WTC11 (cell line): ENCODE measurements around the gene GLB1L2. TPM values are rescaled to one million over a fixed set of nuclear protein-coding genes. Genes with fewer than 3 reads are reported as not detected.

Experiments used
- ATAC-seq: fragments of 200-7000 bp; cut with Tn5 transposase; 2 replicates; pipeline ENCODE4 v1.10.0; 2021; ENCODE audit warnings: mild to moderate bottlenecking, moderate library complexity
- CTCF ChIA-PET: fragments of 300-600 bp; sonication (Branson Sonifier 250); formaldehyde crosslinking; loops from one replicate; lab custom pipeline; 2021; ENCODE audit warnings: antibody characterized with exemption; lab: Charles Lee
- POLR2A ChIA-PET: fragments of 350-600 bp; sonication (Branson Sonifier 250); formaldehyde crosslinking; loops from one replicate; lab custom pipeline; 2021; ENCODE audit warnings: antibody characterized with exemption; lab: Charles Lee
- DNase-seq: peaks from one replicate; pipeline ENCODE4 v3.0.0; 2021; ENCODE audit warnings: low spot score
- H3K27ac Mint-ChIP-seq: 2 replicates; pipeline ENCODE4 v1.8.0; 2021; ENCODE audit warnings: mixed read lengths
- H3K27me3 Mint-ChIP-seq: 2 replicates; pipeline ENCODE4 v1.8.0; 2021; ENCODE audit warnings: low read depth, mild to moderate bottlenecking, moderate library complexity, mixed read lengths
- H3K36me3 Mint-ChIP-seq: 2 replicates; pipeline ENCODE4 v1.8.0; 2021; ENCODE audit warnings: mixed read lengths
- H3K4me1 Mint-ChIP-seq: 2 replicates; pipeline ENCODE4 v1.8.0; 2022; ENCODE audit warnings: mixed read lengths
- H3K4me3 Mint-ChIP-seq: 2 replicates; pipeline ENCODE4 v1.8.0; 2021; ENCODE audit warnings: mild to moderate bottlenecking, moderate library complexity, mixed read lengths
- H3K9me3 Mint-ChIP-seq: 2 replicates; pipeline ENCODE4 v1.8.0; 2021; ENCODE audit warnings: mixed read lengths
- ARID4B ChIP-seq: sonication (generic); formaldehyde crosslinking; IDR thresholded peaks from 2 replicates; pipeline ENCODE4 v1.8.0; 2023; ENCODE audit warnings: missing genetic modification reagents, mild to moderate bottlenecking, borderline replicate concordance
- ATF1 ChIP-seq: sonication (generic); formaldehyde crosslinking; IDR thresholded peaks from 2 replicates; pipeline ENCODE4 v1.8.1; 2023; ENCODE audit warnings: mild to moderate bottlenecking, moderate library complexity, missing genetic modification reagents
- E2F1 ChIP-seq: sonication (generic); formaldehyde crosslinking; IDR thresholded peaks from 2 replicates; pipeline ENCODE4 v1.8.0; 2022; ENCODE audit warnings: mild to moderate bottlenecking, missing genetic modification reagents
- ESRRA ChIP-seq: sonication (generic); formaldehyde crosslinking; IDR thresholded peaks from 2 replicates; pipeline ENCODE4 v1.8.1; 2022; ENCODE audit warnings: mild to moderate bottlenecking, missing genetic modification reagents, borderline replicate concordance
- FOXJ3 ChIP-seq: sonication (generic); formaldehyde crosslinking; IDR thresholded peaks from 2 replicates; pipeline ENCODE4 v1.9.0; 2021; ENCODE audit warnings: missing genetic modification reagents, mild to moderate bottlenecking, borderline replicate concordance
- IRF2 ChIP-seq: sonication (generic); formaldehyde crosslinking; IDR thresholded peaks from 2 replicates; pipeline ENCODE4 v1.8.0; 2022; ENCODE audit warnings: low read depth, missing genetic modification reagents, borderline replicate concordance
- JAZF1 ChIP-seq: fragments of 250-450 bp; sonication (Bioruptor Pico); IDR thresholded peaks from 2 replicates; pipeline ENCODE4 v1.9.0; 2021; ENCODE audit warnings: moderate library complexity, mild to moderate bottlenecking, inconsistent platforms
- SOX15 ChIP-seq: fragments of 250-450 bp; sonication (Bioruptor Pico); IDR thresholded peaks from 2 replicates; pipeline ENCODE4 v1.9.0; 2021; ENCODE audit warnings: mild to moderate bottlenecking
- TP53 ChIP-seq: sonication (generic); formaldehyde crosslinking; IDR thresholded peaks from 2 replicates; pipeline ENCODE4 v1.8.1; 2023; ENCODE audit warnings: mild to moderate bottlenecking, missing genetic modification reagents
- ZNF121 ChIP-seq: sonication (generic); formaldehyde crosslinking; IDR thresholded peaks from 2 replicates; pipeline ENCODE4 v1.8.0; 2023; ENCODE audit warnings: missing genetic modification reagents
- ZNF317 ChIP-seq: sonication (generic); formaldehyde crosslinking; IDR thresholded peaks from 2 replicates; pipeline ENCODE4 v1.8.1; 2023; ENCODE audit warnings: low read depth, mild to moderate bottlenecking, moderate library complexity, missing genetic modification reagents, borderline replicate concordance
- ZNF423 ChIP-seq: fragments of 250-450 bp; sonication (Bioruptor Pico); IDR thresholded peaks from 2 replicates; pipeline ENCODE4 v2.1.2; 2022; ENCODE audit warnings: mild to moderate bottlenecking, moderate library complexity
- ZNF532 ChIP-seq: fragments of 250-450 bp; sonication (Bioruptor Pico); IDR thresholded peaks from 2 replicates; pipeline ENCODE4 v1.9.0; 2021; ENCODE audit warnings: mild to moderate bottlenecking, borderline replicate concordance
- total RNA-seq: library from RNA; stranded (reverse); gene quantifications from 3 replicates; pipeline ENCODE4 v1.2.3, GENCODE V29; 2021
- TF ChIP-seq, protein P1 (sequence below): sonication (generic); formaldehyde crosslinking; IDR thresholded peaks from 2 replicates; pipeline ENCODE4 v1.8.0; 2023; ENCODE audit warnings: missing genetic modification reagents
- TF ChIP-seq, protein P2 (sequence below): sonication (generic); formaldehyde crosslinking; conservative IDR thresholded peaks from 2 replicates; pipeline ENCODE4 v1.8.1; 2023; ENCODE audit warnings: mild to moderate bottlenecking, low read depth, missing genetic modification reagents, moderate library complexity
- TF ChIP-seq, protein P3 (sequence below): fragments of 200-600 bp; IDR thresholded peaks from 2 replicates; pipeline ENCODE4 v1.8.0; 2022; ENCODE audit warnings: antibody characterized with exemption
- TF ChIP-seq, protein P4 (sequence below): fragments of 250-450 bp; sonication (Bioruptor Pico); IDR thresholded peaks from 2 replicates; pipeline ENCODE4 v2.1.2; 2022; ENCODE audit warnings: mild to moderate bottlenecking, moderate library complexity

GLB1L2 gene
- total RNA-seq, 1 experiment from 2014 or later, result 6.0 TPM

- TF ChIP-seq, protein P1, sequence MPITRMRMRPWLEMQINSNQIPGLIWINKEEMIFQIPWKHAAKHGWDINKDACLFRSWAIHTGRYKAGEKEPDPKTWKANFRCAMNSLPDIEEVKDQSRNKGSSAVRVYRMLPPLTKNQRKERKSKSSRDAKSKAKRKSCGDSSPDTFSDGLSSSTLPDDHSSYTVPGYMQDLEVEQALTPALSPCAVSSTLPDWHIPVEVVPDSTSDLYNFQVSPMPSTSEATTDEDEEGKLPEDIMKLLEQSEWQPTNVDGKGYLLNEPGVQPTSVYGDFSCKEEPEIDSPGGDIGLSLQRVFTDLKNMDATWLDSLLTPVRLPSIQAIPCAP (CRISPR knock-in tag), result no peak
- TF ChIP-seq E2F1 (no peak), ZNF121 (CRISPR knock-in tag) (no peak), FOXJ3 (CRISPR knock-in tag) (no peak)
- TF ChIP-seq, protein P2, sequence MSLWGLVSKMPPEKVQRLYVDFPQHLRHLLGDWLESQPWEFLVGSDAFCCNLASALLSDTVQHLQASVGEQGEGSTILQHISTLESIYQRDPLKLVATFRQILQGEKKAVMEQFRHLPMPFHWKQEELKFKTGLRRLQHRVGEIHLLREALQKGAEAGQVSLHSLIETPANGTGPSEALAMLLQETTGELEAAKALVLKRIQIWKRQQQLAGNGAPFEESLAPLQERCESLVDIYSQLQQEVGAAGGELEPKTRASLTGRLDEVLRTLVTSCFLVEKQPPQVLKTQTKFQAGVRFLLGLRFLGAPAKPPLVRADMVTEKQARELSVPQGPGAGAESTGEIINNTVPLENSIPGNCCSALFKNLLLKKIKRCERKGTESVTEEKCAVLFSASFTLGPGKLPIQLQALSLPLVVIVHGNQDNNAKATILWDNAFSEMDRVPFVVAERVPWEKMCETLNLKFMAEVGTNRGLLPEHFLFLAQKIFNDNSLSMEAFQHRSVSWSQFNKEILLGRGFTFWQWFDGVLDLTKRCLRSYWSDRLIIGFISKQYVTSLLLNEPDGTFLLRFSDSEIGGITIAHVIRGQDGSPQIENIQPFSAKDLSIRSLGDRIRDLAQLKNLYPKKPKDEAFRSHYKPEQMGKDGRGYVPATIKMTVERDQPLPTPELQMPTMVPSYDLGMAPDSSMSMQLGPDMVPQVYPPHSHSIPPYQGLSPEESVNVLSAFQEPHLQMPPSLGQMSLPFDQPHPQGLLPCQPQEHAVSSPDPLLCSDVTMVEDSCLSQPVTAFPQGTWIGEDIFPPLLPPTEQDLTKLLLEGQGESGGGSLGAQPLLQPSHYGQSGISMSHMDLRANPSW (CRISPR knock-in tag), result no peak
- TF ChIP-seq, all 79 proteins: peak for 0
These were observed 25.7 kb downstream of the GLB1L2 start (continued) for GRCh38 chr11:134357545-134357839.

- ChIA-PET POLR2A (no interaction called here), CTCF (no interaction called here)
- ATAC-seq (no peak), DNase-seq (peak; percentile 10)
- peaks cover 12% of the 10 kb centered on the region for H3K27me3 Mint-ChIP-seq
- H3K36me3 Mint-ChIP-seq, result no peaks in the 10 kb centered on the region; the same call in 1 of the 2 replicates
- H3K4me3 Mint-ChIP-seq, result no peak overlapping the region
- H3K4me1 Mint-ChIP-seq, result peaks cover 15% of the 10 kb centered on the region
- H3K27ac Mint-ChIP-seq, result no peak overlapping the region
- H3K9me3 Mint-ChIP-seq, result peaks cover 8% of the 10 kb centered on the region
- TF ChIP-seq ZNF532 (CRISPR knock-in tag) (no peak), JAZF1 (CRISPR knock-in tag) (no peak), ATF1 (CRISPR knock-in tag) (no peak), ZNF423 (CRISPR knock-in tag) (no peak), ESRRA (CRISPR knock-in tag) (no peak), TP53 (no peak), FOXJ3 (CRISPR knock-in tag) (no peak), ZNF317 (CRISPR knock-in tag) (no peak), SOX15 (no peak), ARID4B (CRISPR knock-in tag) (no peak), IRF2 (CRISPR knock-in tag) (no peak)
- TF ChIP-seq, protein P3, sequence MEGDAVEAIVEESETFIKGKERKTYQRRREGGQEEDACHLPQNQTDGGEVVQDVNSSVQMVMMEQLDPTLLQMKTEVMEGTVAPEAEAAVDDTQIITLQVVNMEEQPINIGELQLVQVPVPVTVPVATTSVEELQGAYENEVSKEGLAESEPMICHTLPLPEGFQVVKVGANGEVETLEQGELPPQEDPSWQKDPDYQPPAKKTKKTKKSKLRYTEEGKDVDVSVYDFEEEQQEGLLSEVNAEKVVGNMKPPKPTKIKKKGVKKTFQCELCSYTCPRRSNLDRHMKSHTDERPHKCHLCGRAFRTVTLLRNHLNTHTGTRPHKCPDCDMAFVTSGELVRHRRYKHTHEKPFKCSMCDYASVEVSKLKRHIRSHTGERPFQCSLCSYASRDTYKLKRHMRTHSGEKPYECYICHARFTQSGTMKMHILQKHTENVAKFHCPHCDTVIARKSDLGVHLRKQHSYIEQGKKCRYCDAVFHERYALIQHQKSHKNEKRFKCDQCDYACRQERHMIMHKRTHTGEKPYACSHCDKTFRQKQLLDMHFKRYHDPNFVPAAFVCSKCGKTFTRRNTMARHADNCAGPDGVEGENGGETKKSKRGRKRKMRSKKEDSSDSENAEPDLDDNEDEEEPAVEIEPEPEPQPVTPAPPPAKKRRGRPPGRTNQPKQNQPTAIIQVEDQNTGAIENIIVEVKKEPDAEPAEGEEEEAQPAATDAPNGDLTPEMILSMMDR, result no peak
- TF ChIP-seq, protein P4, sequence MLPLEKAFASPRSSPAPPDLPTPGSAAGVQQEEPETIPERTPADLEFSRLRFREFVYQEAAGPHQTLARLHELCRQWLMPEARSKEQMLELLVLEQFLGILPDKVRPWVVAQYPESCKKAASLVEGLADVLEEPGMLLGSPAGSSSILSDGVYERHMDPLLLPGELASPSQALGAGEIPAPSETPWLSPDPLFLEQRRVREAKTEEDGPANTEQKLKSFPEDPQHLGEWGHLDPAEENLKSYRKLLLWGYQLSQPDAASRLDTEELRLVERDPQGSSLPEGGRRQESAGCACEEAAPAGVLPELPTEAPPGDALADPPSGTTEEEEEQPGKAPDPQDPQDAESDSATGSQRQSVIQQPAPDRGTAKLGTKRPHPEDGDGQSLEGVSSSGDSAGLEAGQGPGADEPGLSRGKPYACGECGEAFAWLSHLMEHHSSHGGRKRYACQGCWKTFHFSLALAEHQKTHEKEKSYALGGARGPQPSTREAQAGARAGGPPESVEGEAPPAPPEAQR (CRISPR knock-in tag), result no peak
- TF ChIP-seq, protein P1 (CRISPR knock-in tag), result no peak
These were observed 26.5 kb downstream of the GLB1L2 start for GRCh38 chr11:134358165-134358855.
